ENCODE measurements around the gene DELE1. TPM values are rescaled to one million over a fixed set of nuclear protein-coding genes. Genes with fewer than 3 reads are reported as not detected.

DELE1 gene
- 30.6 TPM for total RNA-seq

GRCh38 chr5:141923448-141924313 lies at the start of gene DELE1:
Gene DELE1 (plus strand): TSS chr5:141923871. CDS start chr5:141923942, 71 bp downstream.
- peak; percentile 76 to 87 for DNase-seq (ENCODE audit: low spot score in 2 of 2)
- FAIRE-seq, result no peak

GRCh38 chr5:141873933-141874261 lies 49.8 kb upstream of the DELE1 start:
- no peak for DNase-seq (ENCODE audit: low spot score in 2 of 2)
- FAIRE-seq, result no peak

GRCh38 chr5:141874262-141874964 lies 49.3 kb upstream of the DELE1 start:
- FAIRE-seq (no peak), DNase-seq (ENCODE audit: low spot score in 2 of 2) (no peak)

- DNase-seq (ENCODE audit: low spot score in 2 of 2) (no peak), FAIRE-seq (no peak)
Measured at GRCh38 chr5:141875022-141875740, 48.5 kb upstream of the DELE1 start.

GRCh38 chr5:141875795-141876627 lies 47.7 kb upstream of the DELE1 start:
- no peak for DNase-seq (ENCODE audit: low spot score in 2 of 2)
- FAIRE-seq, result no peak

- no peak for DNase-seq (ENCODE audit: low spot score in 2 of 2)
- FAIRE-seq, result no peak
Measured at GRCh38 chr5:141876628-141877355, 46.9 kb upstream of the DELE1 start.

- no peak for FAIRE-seq
- DNase-seq (ENCODE audit: low spot score in 2 of 2), result no peak
Measured at GRCh38 chr5:141877356-141878185, 46.1 kb upstream of the DELE1 start.

GRCh38 chr5:141878186-141878710 lies 45.4 kb upstream of the DELE1 start, which contains the start of gene PCDH1:
Gene PCDH1 (minus strand): TSS chr5:141878410. CDS start chr5:141878262, 148 bp downstream.
- FAIRE-seq (no peak), DNase-seq (ENCODE audit: low spot score in 2 of 2) (peak; percentile 76 to 83)

GRCh38 chr5:141878711-141879425 lies 44.8 kb upstream of the DELE1 start:
- DNase-seq (ENCODE audit: low spot score in 2 of 2), result peak; percentile 70 to 76
- no peak for FAIRE-seq

GRCh38 chr5:141879426-141879759 lies 44.3 kb upstream of the DELE1 start:
- DNase-seq (ENCODE audit: low spot score in 2 of 2) (no peak), FAIRE-seq (no peak)

GRCh38 chr5:141879941-141880738 lies 43.5 kb upstream of the DELE1 start:
- FAIRE-seq (no peak), DNase-seq (ENCODE audit: low spot score in 2 of 2) (peak in 1 of 2 donors; percentile 65)

- FAIRE-seq (no peak), DNase-seq (ENCODE audit: low spot score in 2 of 2) (no peak)
Measured at GRCh38 chr5:141880961-141881801, 42.5 kb upstream of the DELE1 start.

GRCh38 chr5:141881886-141882285 lies 41.8 kb upstream of the DELE1 start:
- no peak for FAIRE-seq
- DNase-seq (ENCODE audit: low spot score in 2 of 2), result no peak

GRCh38 chr5:141882594-141883183 lies 41.0 kb upstream of the DELE1 start:
- FAIRE-seq (no peak), DNase-seq (ENCODE audit: low spot score in 2 of 2) (no peak)

- FAIRE-seq (no peak), DNase-seq (ENCODE audit: low spot score in 2 of 2) (no peak)
Measured at GRCh38 chr5:141883184-141883891, 40.3 kb upstream of the DELE1 start.

Measured in frontal cortex (tissue), 4 donors.